Naive thymus-derived CD4-positive, alpha-beta T cell (primary cell): ENCODE measurements around the gene KIF3B. TPM values are rescaled to one million over a fixed set of nuclear protein-coding genes. Genes with fewer than 3 reads are reported as not detected.
"Not testable (repeated sequence)": the region's sequence is repeated elsewhere in the genome, so short reads cannot be mapped to it uniquely, and the experiment has no call there.

Experiments
- ATAC-seq: fragments of 150-1000 bp; cut with Tn5 transposase; 2 replicates; pipeline ENCODE4 v1.10.0; 2021; ENCODE audit warnings: mild to moderate bottlenecking, moderate library complexity
- CTCF ChIA-PET: fragments of 350-600 bp; sonication (Branson Sonifier 250); formaldehyde crosslinking; loops from one replicate; lab custom pipeline; 2021; ENCODE audit warnings: antibody characterized with exemption; lab: Charles Lee
- POLR2A ChIA-PET: fragments of 350-600 bp; sonication (Branson Sonifier 250); formaldehyde crosslinking; loops from one replicate; lab custom pipeline; 2021; ENCODE audit warnings: antibody characterized with exemption, inconsistent platforms; lab: Charles Lee
- DNase-seq, 9 donors: peaks; one replicate each; pipeline versions ENCODE4 v3.0.0 to v3.0.0-alpha.2; 2020 to 2022; ENCODE audit warnings: mixed read lengths in 1 of 9
- H3K27ac ChIP-seq: one replicate; pipeline ENCODE4 v1.7.0; 2013; ENCODE audit warnings: mild to moderate bottlenecking, low read depth, low read length, moderate library complexity
- H3K27me3 ChIP-seq, 2 donors: one replicate each; pipeline ENCODE4 v1.7.0; 2013; ENCODE audit warnings: low read length in 2 of 2, mild to moderate bottlenecking in 2 of 2, moderate library complexity in 2 of 2; ENCODE audit not compliant: control insufficient read depth in 2 of 2, insufficient read depth in 2 of 2
- H3K36me3 ChIP-seq, 3 experiments: 1 replicate in 2 of 3; 2 replicates in 1 of 3; pipeline ENCODE4 v1.7.0; 2013; ENCODE audit warnings: low read length in 3 of 3, mild to moderate bottlenecking in 3 of 3, moderate library complexity in 1 of 3; ENCODE audit not compliant: insufficient read depth in 3 of 3, control insufficient read depth in 2 of 3
- H3K4me1 ChIP-seq, 2 donors: one replicate each; pipeline ENCODE4 v1.7.0; 2013; ENCODE audit warnings: low read length in 2 of 2, mild to moderate bottlenecking in 2 of 2, moderate library complexity in 1 of 2; ENCODE audit not compliant: control insufficient read depth in 2 of 2, insufficient read depth in 2 of 2
- H3K4me3 ChIP-seq: 2 replicates; pipeline ENCODE4 v1.7.0; 2013; ENCODE audit warnings: mild to moderate bottlenecking, low read length
- H3K9me3 ChIP-seq, 3 experiments: 1 replicate in 2 of 3; 2 replicates in 1 of 3; pipeline ENCODE4 v1.7.0; 2013; ENCODE audit warnings: low read length in 3 of 3; ENCODE audit not compliant: control insufficient read depth in 2 of 3
- H3K27ac Mint-ChIP-seq, 9 donors: one replicate each; pipeline ENCODE4 v1.8.0; 2020 to 2022; ENCODE audit warnings: mixed read lengths in 9 of 9, mild to moderate bottlenecking in 8 of 9, moderate library complexity in 5 of 9, inconsistent platforms in 2 of 9
- H3K27me3 Mint-ChIP-seq, 5 donors: one replicate each; pipeline ENCODE4 v1.8.0; 2021 to 2022; ENCODE audit warnings: mixed read lengths in 5 of 5, mild to moderate bottlenecking in 1 of 5
- H3K36me3 Mint-ChIP-seq, 5 donors: one replicate each; pipeline ENCODE4 v1.8.0; 2020 to 2022; ENCODE audit warnings: mixed read lengths in 5 of 5, mild to moderate bottlenecking in 3 of 5, inconsistent platforms in 1 of 5
- H3K4me1 Mint-ChIP-seq, 7 donors: one replicate each; pipeline ENCODE4 v1.8.0; 2020 to 2022; ENCODE audit warnings: mixed read lengths in 7 of 7, mild to moderate bottlenecking in 3 of 7, inconsistent platforms in 1 of 7
- H3K4me3 Mint-ChIP-seq, 10 donors: one replicate each; pipeline ENCODE4 v1.8.0; 2020 to 2022; ENCODE audit warnings: mild to moderate bottlenecking in 10 of 10, mixed read lengths in 10 of 10, moderate library complexity in 6 of 10, inconsistent platforms in 2 of 10
- H3K9me3 Mint-ChIP-seq, 11 donors: one replicate each; pipeline ENCODE4 v1.8.0; 2020 to 2022; ENCODE audit warnings: mixed read lengths in 11 of 11, mild to moderate bottlenecking in 4 of 11, inconsistent platforms in 1 of 11, moderate library complexity in 1 of 11
- intact Hi-C, 2 donors: fragments of 100-400 bp; cut with micrococcal nuclease; formaldehyde crosslinking; loops; one replicate each; pipeline ENCODE4 v1.15.1; 2023
- polyA plus RNA-seq, 2 donors: library from polyadenylated mRNA; unstranded; fragments of 300-500 nt; fragmentation: Illumina TruSeq; gene quantifications; one replicate each; pipeline ENCODE4 v1.2.3, GENCODE V29; 2021
- total RNA-seq, 6 experiments: library from RNA in 5 of 6; stranded (reverse) in 5 of 6; gene quantifications; 1 replicate in 5 of 6; 2 replicates in 1 of 6; pipeline ENCODE4 v1.2.3 and lab custom pipeline; 2021 to 2026

KIF3B gene
- total and polyA plus RNA-seq, 7 experiments from 2014 or later = 1.5 to 19.5 (median 11.0) TPM

- H3K9me3 Mint-ChIP-seq, H3K27me3 Mint-ChIP-seq, intact Hi-C loops, H3K9me3 ChIP-seq, ATAC-seq, H3K36me3 ChIP-seq, H3K27me3 ChIP-seq, DNase-seq, H3K4me3 Mint-ChIP-seq, CTCF ChIA-PET, H3K27ac ChIP-seq, H3K4me3 ChIP-seq: not testable (repeated sequence)
- POLR2A ChIA-PET = interaction anchor here (1.6 kb wide), 1 partner anchor 24 kb away, joined by 3 read pairs; no protein-coding TSS in a partner anchor
- Mint-ChIP-seq H3K36me3 (peaks cover 0 to 15% (median 7%) of the 10 kb centered on the region in 5 donors), H3K27ac (peak overlapping the region in 7 of 9 donors; percentile 34 to 76 (median 57)), H3K4me1 (peaks cover 39 to 59% (median 50%) of the 10 kb centered on the region in 7 donors)
- H3K4me1 ChIP-seq = peaks cover 23 to 30% of the 10 kb centered on the region in 2 donors
Measured at GRCh38 chr20:32383441-32383840, 106.0 kb downstream of the KIF3B start.

Other genes starting within 250 kb of the KIF3B start
- gene HCK, start 225.4 kb upstream of the KIF3B start, total RNA-seq = 100 to 1,000 TPM in 1 of 5 experiments, 10 to 100 TPM in 1, 1 to 10 TPM in 2, under 1 TPM in 1; 0.51 to 129 (median 1.9) TPM
- gene HCK, start 225.4 kb upstream of the KIF3B start, polyA plus RNA-seq = under 1 TPM; 0.09 to 0.46 TPM
- gene TM9SF4, start 167.9 kb upstream of the KIF3B start, total RNA-seq = 10 to 100 TPM; 35.2 to 61.0 (median 41.5) TPM
- gene TM9SF4, start 167.9 kb upstream of the KIF3B start, polyA plus RNA-seq = 10 to 100 TPM; 31.2 to 48.0 TPM
- gene PLAGL2, start 69.9 kb upstream of the KIF3B start, total RNA-seq = 10 to 100 TPM; 15.6 to 30.1 (median 17.6) TPM
- gene PLAGL2, start 69.9 kb upstream of the KIF3B start, polyA plus RNA-seq = 1 to 10 TPM; 3.1 to 5.1 TPM
- 10 to 100 TPM; 12.5 to 32.2 (median 19.7) TPM for gene POFUT1, start 69.8 kb upstream of the KIF3B start, total RNA-seq
- gene POFUT1, start 69.8 kb upstream of the KIF3B start, polyA plus RNA-seq = 10 to 100 TPM; 16.8 to 18.0 TPM
- 100 to 1,000 TPM; 106 to 200 (median 158) TPM for gene ASXL1, start 80.7 kb downstream of the KIF3B start, total RNA-seq
- gene ASXL1, start 80.7 kb downstream of the KIF3B start, polyA plus RNA-seq = 10 to 100 TPM; 14.7 to 18.8 TPM